DND-41 (cell line): Measurements from ENCODE around the gene P2RX5.
A peak's percentile ranks its signal among the peaks of the same experiment; 100 is the strongest.

Experiments used
- ATAC-seq: fragments of 200-7000 bp; cut with Tn5 transposase; 3 replicates; pipeline ENCODE4 v1.9.1; 2021; ENCODE audit warnings: low read depth; ENCODE audit not compliant: insufficient read depth
- DNase-seq: peaks from one replicate; pipeline ENCODE4 v3.0.0-alpha.2; 2020
- H2AFZ ChIP-seq: 2 replicates; pipeline ENCODE4 v1.6.0; 2012; ENCODE audit warnings: low read depth, low read length
- H3K27ac ChIP-seq: 2 replicates; pipeline ENCODE4 v1.5.1; 2012; ENCODE audit warnings: low read length, inconsistent platforms
- H3K27me3 ChIP-seq: fragments of 200-600 bp; sonication (generic); 2 replicates; pipeline ENCODE4 v1.6.0; 2012; ENCODE audit warnings: low read length, mild to moderate bottlenecking, inconsistent platforms; ENCODE audit not compliant: insufficient read depth, poor library complexity
- H3K36me3 ChIP-seq: 2 replicates; pipeline ENCODE4 v1.5.1; 2012; ENCODE audit warnings: low read length, inconsistent platforms; ENCODE audit not compliant: insufficient read depth
- H3K4me1 ChIP-seq: 2 replicates; pipeline ENCODE4 v1.5.1; 2012; ENCODE audit warnings: mild to moderate bottlenecking, low read length; ENCODE audit not compliant: insufficient read depth
- H3K4me2 ChIP-seq: 2 replicates; pipeline ENCODE4 v1.6.0; 2012; ENCODE audit warnings: mild to moderate bottlenecking, moderate library complexity, low read length, inconsistent platforms; ENCODE audit not compliant: insufficient read depth
- H3K4me3 ChIP-seq, 2 experiments: fragments of 200-600 bp in 1 of 2; shearing (Covaris generic) in 1 of 2; 2 replicates each; pipeline ENCODE4 v1.5.1; 2012 to 2016; ENCODE audit warnings: inconsistent platforms in 2 of 2, low read length in 2 of 2, mild to moderate bottlenecking in 2 of 2, low read depth in 1 of 2, moderate library complexity in 1 of 2
- H3K79me2 ChIP-seq: 2 replicates; pipeline ENCODE4 v1.6.0; 2012; ENCODE audit warnings: low read length, inconsistent platforms; ENCODE audit not compliant: insufficient read depth
- H3K9ac ChIP-seq: 2 replicates; pipeline ENCODE4 v1.6.0; 2012; ENCODE audit warnings: low read depth, mild to moderate bottlenecking, inconsistent platforms, low read length, moderate library complexity
- H3K9me3 ChIP-seq: 2 replicates; pipeline ENCODE4 v1.5.1; 2012; ENCODE audit warnings: low read length, moderate library complexity, mild to moderate bottlenecking, inconsistent platforms; ENCODE audit not compliant: insufficient read depth, severe bottlenecking
- H4K20me1 ChIP-seq: 2 replicates; pipeline ENCODE4 v1.6.0; 2012; ENCODE audit warnings: low read length; ENCODE audit not compliant: insufficient read depth
- CTCF ChIP-seq: IDR thresholded peaks from 2 replicates; pipeline ENCODE4 v1.5.1; 2012; ENCODE audit warnings: borderline replicate concordance, low read length, moderate library complexity, mild to moderate bottlenecking; ENCODE audit not compliant: poor library complexity, severe bottlenecking; ENCODE audit errors: extremely low read depth
- EZH2 ChIP-seq: IDR thresholded peaks from 3 replicates; pipeline ENCODE4 v1.6.1; 2012; ENCODE audit warnings: borderline replicate concordance, low read depth, mild to moderate bottlenecking, moderate library complexity, low read length, inconsistent platforms; ENCODE audit not compliant: severe bottlenecking

P2RX5 gene

GRCh38 chr17:3699951-3700350 is 4.0 kb upstream of the P2RX5 start:
- H3K36me3 ChIP-seq, result no peaks in the 10 kb centered on the region
- no peak overlapping the region for H3K4me2 ChIP-seq
- H2AFZ ChIP-seq, result no peak overlapping the region
- H3K27me3 ChIP-seq, result peaks cover 8% of the 10 kb centered on the region
- H3K4me1 ChIP-seq, result peaks cover 19% of the 10 kb centered on the region
- peaks cover 3% of the 10 kb centered on the region for H3K9me3 ChIP-seq
- H4K20me1 ChIP-seq, result no peaks in the 10 kb centered on the region
- TF ChIP-seq EZH2 (no peak), CTCF (no peak)
- H3K4me3 ChIP-seq, result no peak overlapping the region
- DNase-seq (no peak), ATAC-seq (no peak)
- no peaks in the 10 kb centered on the region for H3K79me2 ChIP-seq
- no peak overlapping the region for H3K9ac ChIP-seq
- H3K27ac ChIP-seq, result no peak overlapping the region

GRCh38 chr17:3698139-3698538 is 2.2 kb upstream of the P2RX5 start:
- DNase-seq (no peak), ATAC-seq (no peak)
- Histone ChIP-seq H3K79me2 (no peaks in the 10 kb centered on the region), H2AFZ (no peak overlapping the region), H3K4me3 (no peak overlapping the region), H3K9ac (no peak overlapping the region), H3K9me3 (peaks cover 3% of the 10 kb centered on the region), H3K36me3 (no peaks in the 10 kb centered on the region), H3K4me2 (no peak overlapping the region), H4K20me1 (no peaks in the 10 kb centered on the region), H3K27ac (no peak overlapping the region), H3K4me1 (peaks cover 23% of the 10 kb centered on the region), H3K27me3 (peaks cover 8% of the 10 kb centered on the region)
- TF ChIP-seq EZH2 (no peak), CTCF (no peak)

GRCh38 chr17:3697103-3697476 is 1.1 kb upstream of the P2RX5 start:
- peak overlapping the region; percentile 96; the same call in 1 of the 2 replicates for H3K4me2 ChIP-seq
- DNase-seq, result no peak

More at GRCh38 chr17:3697103-3697476, 1.1 kb upstream of the P2RX5 start:
- H3K36me3 ChIP-seq, result no peaks in the 10 kb centered on the region
- H3K9ac ChIP-seq, result no peak overlapping the region
- no peak overlapping the region for H3K27ac ChIP-seq
- H3K9me3 ChIP-seq, result peaks cover 3% of the 10 kb centered on the region
- H3K27me3 ChIP-seq, result peaks cover 8% of the 10 kb centered on the region
- TF ChIP-seq CTCF (no peak), EZH2 (no peak)
- peak overlapping the region in 1 of 2 experiments; percentile 63; a peak in 1 of 4 replicates for H3K4me3 ChIP-seq
- ATAC-seq, result no peak
- no peak overlapping the region for H2AFZ ChIP-seq
- H3K4me1 ChIP-seq, result peaks cover 23% of the 10 kb centered on the region
- H4K20me1 ChIP-seq, result no peaks in the 10 kb centered on the region
- H3K79me2 ChIP-seq, result no peaks in the 10 kb centered on the region
